HepG2 (cell line): ENCODE data around the gene SRSF1. TPM values are rescaled to one million over a fixed set of nuclear protein-coding genes. Genes with fewer than 3 reads are reported as not detected.

Experiments
- CEBPB ChIP-seq: IDR thresholded peaks from 2 replicates; pipeline ENCODE4 v1.6.1; 2011; ENCODE audit warnings: low read depth, low read length, improper control_type of control experiment, borderline replicate concordance
- CEBPZ ChIP-seq: IDR thresholded peaks from 2 replicates; pipeline ENCODE4 v1.6.1; 2012; ENCODE audit warnings: low read length, improper control_type of control experiment
- GABPB1 ChIP-seq: IDR thresholded peaks from 2 replicates; pipeline ENCODE4 v1.6.1; 2016; ENCODE audit warnings: mild to moderate bottlenecking, missing genetic modification reagents, moderate library complexity, missing compliant biosample characterization
- HNRNPUL1 ChIP-seq: fragments of 200-400 bp; formaldehyde crosslinking; IDR thresholded peaks from 2 replicates; pipeline ENCODE4 v1.6.1; 2017; ENCODE audit warnings: low read depth, mild to moderate bottlenecking, low read length, moderate library complexity
- KDM6A ChIP-seq: IDR thresholded peaks from 2 replicates; pipeline ENCODE4 v1.6.1; 2016; ENCODE audit warnings: low read depth
- NBN ChIP-seq: fragments of 450-650 bp; conservative IDR thresholded peaks from 2 replicates; pipeline ENCODE4 v1.6.1; 2017
- SP2 ChIP-seq: sonication (generic); formaldehyde crosslinking; IDR thresholded peaks from 2 replicates; pipeline ENCODE4 v1.5.1; 2020; ENCODE audit warnings: mild to moderate bottlenecking, missing genetic modification reagents
- SRF ChIP-seq: IDR thresholded peaks from 2 replicates; pipeline ENCODE4 v1.6.1; 2011; ENCODE audit warnings: mild to moderate bottlenecking, low read depth, low read length, moderate library complexity
- U2AF2 ChIP-seq: fragments of 200-400 bp; formaldehyde crosslinking; IDR thresholded peaks from 2 replicates; pipeline ENCODE4 v1.6.1; 2017; ENCODE audit warnings: low read depth, mild to moderate bottlenecking, low read length
- YY1 ChIP-seq: IDR thresholded peaks from 2 replicates; pipeline ENCODE4 v1.6.1; 2011; ENCODE audit warnings: low read length, low read depth, moderate library complexity, mild to moderate bottlenecking; ENCODE audit not compliant: insufficient read depth, insufficient replicate concordance
- ZBTB7A ChIP-seq: sonication (generic); formaldehyde crosslinking; IDR thresholded peaks from 2 replicates; pipeline ENCODE4 v1.8.0; 2022; ENCODE audit warnings: mild to moderate bottlenecking, missing genetic modification reagents
- ZKSCAN5 ChIP-seq: sonication (generic); formaldehyde crosslinking; IDR thresholded peaks from 2 replicates; pipeline ENCODE4 v1.5.1; 2020; ENCODE audit warnings: mild to moderate bottlenecking, missing genetic modification reagents
- ZNF160 ChIP-seq: sonication (generic); formaldehyde crosslinking; IDR thresholded peaks from 2 replicates; pipeline ENCODE4 v1.8.0; 2022; ENCODE audit warnings: mild to moderate bottlenecking, inconsistent platforms, missing genetic modification reagents
- ZSCAN9 ChIP-seq: IDR thresholded peaks from 2 replicates; pipeline ENCODE4 v1.6.1; 2016; ENCODE audit warnings: borderline replicate concordance
- polyA plus RNA-seq, 8 experiments: library from polyadenylated mRNA; depleted of rRNA in 3 of 8; stranded (reverse) in 7 of 8; unstranded in 1 of 8; fragments of >200 nt; fragmentation: Illumina TruSeq in 4 of 8; extraction: Trizol in 4 of 8; gene quantifications; 2 replicates each; pipeline versions ENCODE4 v1.2.1 to v1.2.3, GENCODE V29; 2011 to 2016; ENCODE audit warnings: low read depth in 4 of 8, missing spikeins in 1 of 8, mixed read lengths in 1 of 8; ENCODE audit not compliant: insufficient read depth in 1 of 8
- total RNA-seq, 5 experiments: library from RNA; depleted of rRNA; stranded (reverse); fragments of >200 nt; fragmentation: Illumina TruSeq; extraction: Trizol; gene quantifications; 2 replicates each; pipeline ENCODE4 v1.2.3, GENCODE V29; 2016; ENCODE audit warnings: low read depth in 1 of 5
- TF ChIP-seq, protein P1 (sequence below): sonication (generic); formaldehyde crosslinking; IDR thresholded peaks from 2 replicates; pipeline ENCODE4 v1.4.0; 2020; ENCODE audit warnings: mild to moderate bottlenecking, missing genetic modification reagents, borderline replicate concordance
- TF ChIP-seq, protein P2 (sequence below), 2 experiments: sonication (generic) in 1 of 2; formaldehyde crosslinking in 1 of 2; IDR thresholded peaks; 2 replicates each; pipeline versions ENCODE4 v1.4.0 to v1.6.1; 2018 to 2020; ENCODE audit warnings: missing genetic modification reagents in 2 of 2, borderline replicate concordance in 1 of 2, low read depth in 1 of 2, mild to moderate bottlenecking in 1 of 2, missing biosample characterization in 1 of 2
- TF ChIP-seq, protein P3 (sequence below): sonication (generic); formaldehyde crosslinking; IDR thresholded peaks from 2 replicates; pipeline ENCODE4 v1.5.1; 2020; ENCODE audit warnings: missing genetic modification reagents, mild to moderate bottlenecking, borderline replicate concordance
- TF ChIP-seq, protein P4 (sequence below): sonication (generic); formaldehyde crosslinking; IDR thresholded peaks from 2 replicates; pipeline ENCODE4 v1.4.0; 2020; ENCODE audit warnings: missing genetic modification reagents, borderline replicate concordance

The SRSF1 gene
- total and polyA plus RNA-seq, 2 of the 13 experiments (the other 11 are each of a cell fraction or from before 2014, with no cell fraction given), result 142 to 445 TPM

GRCh38 chr17:57953705-57954396 lies 53.2 kb downstream of the SRSF1 start (continued):
- TF ChIP-seq CEBPZ (no peak), SP2 (CRISPR knock-in tag) (no peak), HNRNPUL1 (no peak), ZKSCAN5 (CRISPR knock-in tag) (no peak), NBN (no peak), ZBTB7A (CRISPR knock-in tag) (0 out of 2 replicates have a peak, but pooled peaks have one; percentile 34), YY1 (no peak), ZNF160 (no peak), KDM6A (CRISPR knock-in tag) (no peak), SRF (no peak), ZSCAN9 (CRISPR knock-in tag) (no peak), CEBPB (no peak), U2AF2 (no peak), GABPB1 (CRISPR knock-in tag) (no peak)
- TF ChIP-seq, protein P1, sequence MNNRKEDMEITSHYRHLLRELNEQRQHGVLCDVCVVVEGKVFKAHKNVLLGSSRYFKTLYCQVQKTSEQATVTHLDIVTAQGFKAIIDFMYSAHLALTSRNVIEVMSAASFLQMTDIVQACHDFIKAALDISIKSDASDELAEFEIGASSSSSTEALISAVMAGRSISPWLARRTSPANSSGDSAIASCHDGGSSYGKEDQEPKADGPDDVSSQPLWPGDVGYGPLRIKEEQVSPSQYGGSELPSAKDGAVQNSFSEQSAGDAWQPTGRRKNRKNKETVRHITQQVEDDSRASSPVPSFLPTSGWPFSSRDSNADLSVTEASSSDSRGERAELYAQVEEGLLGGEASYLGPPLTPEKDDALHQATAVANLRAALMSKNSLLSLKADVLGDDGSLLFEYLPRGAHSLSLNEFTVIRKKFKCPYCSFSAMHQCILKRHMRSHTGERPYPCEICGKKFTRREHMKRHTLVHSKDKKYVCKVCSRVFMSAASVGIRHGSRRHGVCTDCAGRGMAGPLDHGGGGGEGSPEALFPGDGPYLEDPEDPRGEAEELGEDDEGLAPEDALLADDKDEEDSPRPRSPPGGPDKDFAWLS, result no peak
- TF ChIP-seq, protein P2, sequence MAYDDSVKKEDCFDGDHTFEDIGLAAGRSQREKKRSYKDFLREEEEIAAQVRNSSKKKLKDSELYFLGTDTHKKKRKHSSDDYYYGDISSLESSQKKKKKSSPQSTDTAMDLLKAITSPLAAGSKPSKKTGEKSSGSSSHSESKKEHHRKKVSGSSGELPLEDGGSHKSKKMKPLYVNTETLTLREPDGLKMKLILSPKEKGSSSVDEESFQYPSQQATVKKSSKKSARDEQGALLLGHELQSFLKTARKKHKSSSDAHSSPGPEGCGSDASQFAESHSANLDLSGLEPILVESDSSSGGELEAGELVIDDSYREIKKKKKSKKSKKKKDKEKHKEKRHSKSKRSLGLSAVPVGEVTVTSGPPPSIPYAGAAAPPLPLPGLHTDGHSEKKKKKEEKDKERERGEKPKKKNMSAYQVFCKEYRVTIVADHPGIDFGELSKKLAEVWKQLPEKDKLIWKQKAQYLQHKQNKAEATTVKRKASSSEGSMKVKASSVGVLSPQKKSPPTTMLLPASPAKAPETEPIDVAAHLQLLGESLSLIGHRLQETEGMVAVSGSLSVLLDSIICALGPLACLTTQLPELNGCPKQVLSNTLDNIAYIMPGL (CRISPR knock-in tag; IDR thresholded peaks at IDR 0.05; ENCODE audit: borderline replicate concordance in 1 of 2, low read depth in 1 of 2), result 0 out of 4 replicates have a peak, but pooled peaks of 1 of the 2 experiments have one; percentile 7
- TF ChIP-seq, protein P3, sequence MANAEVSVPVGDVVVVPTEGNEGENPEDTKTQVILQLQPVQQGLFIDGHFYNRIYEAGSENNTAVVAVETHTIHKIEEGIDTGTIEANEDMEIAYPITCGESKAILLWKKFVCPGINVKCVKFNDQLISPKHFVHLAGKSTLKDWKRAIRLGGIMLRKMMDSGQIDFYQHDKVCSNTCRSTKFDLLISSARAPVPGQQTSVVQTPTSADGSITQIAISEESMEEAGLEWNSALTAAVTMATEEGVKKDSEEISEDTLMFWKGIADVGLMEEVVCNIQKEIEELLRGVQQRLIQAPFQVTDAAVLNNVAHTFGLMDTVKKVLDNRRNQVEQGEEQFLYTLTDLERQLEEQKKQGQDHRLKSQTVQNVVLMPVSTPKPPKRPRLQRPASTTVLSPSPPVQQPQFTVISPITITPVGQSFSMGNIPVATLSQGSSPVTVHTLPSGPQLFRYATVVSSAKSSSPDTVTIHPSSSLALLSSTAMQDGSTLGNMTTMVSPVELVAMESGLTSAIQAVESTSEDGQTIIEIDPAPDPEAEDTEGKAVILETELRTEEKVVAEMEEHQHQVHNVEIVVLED (CRISPR knock-in tag), result no peak
- TF ChIP-seq, protein P4, sequence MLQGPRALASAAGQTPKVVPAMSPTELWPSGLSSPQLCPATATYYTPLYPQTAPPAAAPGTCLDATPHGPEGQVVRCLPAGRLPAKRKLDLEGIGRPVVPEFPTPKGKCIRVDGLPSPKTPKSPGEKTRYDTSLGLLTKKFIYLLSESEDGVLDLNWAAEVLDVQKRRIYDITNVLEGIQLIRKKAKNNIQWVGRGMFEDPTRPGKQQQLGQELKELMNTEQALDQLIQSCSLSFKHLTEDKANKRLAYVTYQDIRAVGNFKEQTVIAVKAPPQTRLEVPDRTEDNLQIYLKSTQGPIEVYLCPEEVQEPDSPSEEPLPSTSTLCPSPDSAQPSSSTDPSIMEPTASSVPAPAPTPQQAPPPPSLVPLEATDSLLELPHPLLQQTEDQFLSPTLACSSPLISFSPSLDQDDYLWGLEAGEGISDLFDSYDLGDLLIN, result no peak
